ENCODE measurements around the gene OIP5. TPM values are rescaled to one million over a fixed set of nuclear protein-coding genes. Genes with fewer than 3 reads are reported as not detected.

The OIP5 gene
- polyA plus RNA-seq, 1 donor (not counting 4 experiments of a cell fraction or from before 2014, with no cell fraction given): 9.8 TPM

DNA sequence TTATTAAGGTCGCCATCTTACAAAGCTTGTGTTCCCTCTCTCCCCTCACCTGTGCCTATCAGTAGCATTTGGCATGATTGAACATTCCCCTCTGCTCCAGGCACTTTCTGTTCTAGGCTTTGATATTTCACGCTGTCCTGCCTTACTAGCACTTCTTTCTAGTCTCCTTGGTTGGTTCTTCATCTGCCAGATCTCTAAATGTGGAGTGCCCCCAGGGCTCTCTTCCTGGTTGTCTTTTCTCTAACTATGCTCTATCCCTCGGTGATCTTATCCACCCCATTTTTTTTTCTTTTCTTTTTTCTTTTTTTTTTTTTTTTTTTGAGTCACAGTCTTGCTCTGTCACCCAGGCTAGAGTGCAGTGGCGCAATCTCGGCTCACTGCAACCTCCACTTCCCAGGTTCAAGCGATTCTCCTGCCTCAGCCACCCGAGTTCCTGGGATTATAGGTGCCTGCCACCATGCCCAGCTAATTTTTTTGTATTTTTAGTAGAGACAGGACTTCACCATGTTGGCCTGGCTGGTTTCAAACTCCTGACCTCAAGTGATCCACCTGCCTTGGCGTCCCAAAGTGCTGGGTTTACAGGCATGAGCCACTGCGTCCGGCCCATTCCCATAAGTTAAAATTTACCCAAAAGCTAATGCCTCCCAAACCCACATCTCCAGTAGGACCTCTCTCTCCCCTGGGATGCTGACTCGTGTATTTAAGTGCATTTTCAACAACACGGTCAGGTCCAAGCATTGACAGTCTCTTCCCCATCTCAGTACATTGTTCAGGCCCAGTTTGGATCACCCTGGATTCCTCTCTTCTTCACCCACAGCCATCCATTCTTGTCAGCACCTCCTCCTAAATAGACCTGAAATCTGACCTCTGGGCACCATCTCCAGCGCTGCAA, 5.5 kb upstream of the OIP5 start:
- TF ChIP-seq, protein P1, sequence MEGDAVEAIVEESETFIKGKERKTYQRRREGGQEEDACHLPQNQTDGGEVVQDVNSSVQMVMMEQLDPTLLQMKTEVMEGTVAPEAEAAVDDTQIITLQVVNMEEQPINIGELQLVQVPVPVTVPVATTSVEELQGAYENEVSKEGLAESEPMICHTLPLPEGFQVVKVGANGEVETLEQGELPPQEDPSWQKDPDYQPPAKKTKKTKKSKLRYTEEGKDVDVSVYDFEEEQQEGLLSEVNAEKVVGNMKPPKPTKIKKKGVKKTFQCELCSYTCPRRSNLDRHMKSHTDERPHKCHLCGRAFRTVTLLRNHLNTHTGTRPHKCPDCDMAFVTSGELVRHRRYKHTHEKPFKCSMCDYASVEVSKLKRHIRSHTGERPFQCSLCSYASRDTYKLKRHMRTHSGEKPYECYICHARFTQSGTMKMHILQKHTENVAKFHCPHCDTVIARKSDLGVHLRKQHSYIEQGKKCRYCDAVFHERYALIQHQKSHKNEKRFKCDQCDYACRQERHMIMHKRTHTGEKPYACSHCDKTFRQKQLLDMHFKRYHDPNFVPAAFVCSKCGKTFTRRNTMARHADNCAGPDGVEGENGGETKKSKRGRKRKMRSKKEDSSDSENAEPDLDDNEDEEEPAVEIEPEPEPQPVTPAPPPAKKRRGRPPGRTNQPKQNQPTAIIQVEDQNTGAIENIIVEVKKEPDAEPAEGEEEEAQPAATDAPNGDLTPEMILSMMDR (optimal IDR thresholded peaks at IDR 0.05 in 1 of 3, IDR thresholded peaks at IDR 0.05 in 1 of 3, conservative IDR thresholded peaks at IDR 0.05 in 1 of 3; ENCODE audit: extremely low read depth in 1 of 3, insufficient read depth in 2 of 3, low read length in 3 of 3): no peak
- no peak for TF ChIP-seq EZH2 (IDR thresholded peaks at IDR 0.05; ENCODE audit: low read length)
- no peaks in the 10 kb centered on the region for H3K9me1 ChIP-seq (ENCODE audit: control insufficient read depth, extremely low read depth, insufficient read depth, low read length)
- peaks cover 63% of the 10 kb centered on the region for H3K79me2 ChIP-seq (ENCODE audit: control insufficient read depth, insufficient read depth, low read length)
- H3K27me3 ChIP-seq (ENCODE audit: control insufficient read depth, extremely low read depth, insufficient read depth, low read length): no peaks in the 10 kb centered on the region
- peaks cover 16% of the 10 kb centered on the region for H3K4me1 ChIP-seq (ENCODE audit: control insufficient read depth, extremely low read depth, insufficient read depth, low read length)
- H3K9ac ChIP-seq (ENCODE audit: control insufficient read depth, extremely low read depth, insufficient read depth, low read length): peak overlapping the region; percentile 35
- H3K36me3 ChIP-seq (ENCODE audit: control insufficient read depth in 2 of 2, extremely low read depth in 1 of 2, insufficient read depth in 2 of 2, low read length in 2 of 2): peaks cover 0 to 9% of the 10 kb centered on the region in 2 experiments
- peak overlapping the region in 1 of 3 experiments; percentile 37 for H3K4me3 ChIP-seq (ENCODE audit: control insufficient read depth in 2 of 3, extremely low read depth in 1 of 3, insufficient read depth in 2 of 3, low read depth in 1 of 3, low read length in 3 of 3)
- no peaks in the 10 kb centered on the region for H3K9me3 ChIP-seq (ENCODE audit: control insufficient read depth, low read depth, low read length)
- dilution Hi-C loops (cut with MboI; ENCODE audit: extremely low pct_ligation_motif_present, low sequenced_read_pairs): no loop called here
- peak overlapping the region; percentile 37 for H3K27ac ChIP-seq (ENCODE audit: control insufficient read depth, insufficient read depth, low read length)
- H3K4me2 ChIP-seq (ENCODE audit: control insufficient read depth, extremely low read depth, insufficient read depth, low read depth, low read length): peak overlapping the region; percentile 67
- H4K20me1 ChIP-seq (ENCODE audit: control insufficient read depth, extremely low read depth, insufficient read depth, low read length): no peaks in the 10 kb centered on the region
- DNase-seq (ENCODE audit: low read depth, low spot score) (no peak), FAIRE-seq (no peak)
- peak overlapping the region; percentile 6 for H2AFZ ChIP-seq (ENCODE audit: control insufficient read depth, low read length)

DNA sequence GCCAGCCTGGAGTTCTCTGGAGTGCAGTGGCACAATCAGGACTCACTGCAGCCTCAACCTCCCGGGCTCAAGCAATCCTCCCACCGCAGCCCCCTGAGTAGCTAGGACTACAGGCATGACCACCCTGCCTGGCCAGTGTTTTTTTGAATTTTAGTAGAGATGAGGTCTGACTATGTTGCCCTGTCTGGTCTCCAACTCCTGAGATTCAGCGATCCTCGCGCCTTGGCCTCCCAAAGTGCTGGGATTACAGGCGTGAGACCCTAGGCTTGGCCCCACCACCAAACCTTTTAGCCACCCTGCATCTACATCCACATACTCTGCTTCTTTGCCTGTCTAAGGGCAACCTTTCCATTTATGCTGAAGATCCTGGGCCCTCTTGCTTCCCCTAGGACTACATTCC, 4.7 kb upstream of the OIP5 start:
- FAIRE-seq (no peak), DNase-seq (ENCODE audit: low read depth, low spot score) (no peak)
- dilution Hi-C loops (cut with MboI; ENCODE audit: extremely low pct_ligation_motif_present, low sequenced_read_pairs): no loop called here
- H3K4me1 ChIP-seq (ENCODE audit: control insufficient read depth, extremely low read depth, insufficient read depth, low read length): peaks cover 16% of the 10 kb centered on the region
- H3K27me3 ChIP-seq (ENCODE audit: control insufficient read depth, extremely low read depth, insufficient read depth, low read length): no peaks in the 10 kb centered on the region
- peaks cover 63% of the 10 kb centered on the region for H3K79me2 ChIP-seq (ENCODE audit: control insufficient read depth, insufficient read depth, low read length)
- peak overlapping the region; percentile 6 for H2AFZ ChIP-seq (ENCODE audit: control insufficient read depth, low read length)
- H3K4me3 ChIP-seq (ENCODE audit: control insufficient read depth in 2 of 3, extremely low read depth in 1 of 3, insufficient read depth in 2 of 3, low read depth in 1 of 3, low read length in 3 of 3): peak overlapping the region in 1 of 3 experiments; percentile 37
- peak overlapping the region; percentile 37 for H3K27ac ChIP-seq (ENCODE audit: control insufficient read depth, insufficient read depth, low read length)
- peak overlapping the region; percentile 35 for H3K9ac ChIP-seq (ENCODE audit: control insufficient read depth, extremely low read depth, insufficient read depth, low read length)
- no peaks in the 10 kb centered on the region for H3K9me3 ChIP-seq (ENCODE audit: control insufficient read depth, low read depth, low read length)
- peak overlapping the region; percentile 67 for H3K4me2 ChIP-seq (ENCODE audit: control insufficient read depth, extremely low read depth, insufficient read depth, low read depth, low read length)
- H3K9me1 ChIP-seq (ENCODE audit: control insufficient read depth, extremely low read depth, insufficient read depth, low read length): no peaks in the 10 kb centered on the region
- peaks cover 0 to 9% of the 10 kb centered on the region in 2 experiments for H3K36me3 ChIP-seq (ENCODE audit: control insufficient read depth in 2 of 2, extremely low read depth in 1 of 2, insufficient read depth in 2 of 2, low read length in 2 of 2)
- no peaks in the 10 kb centered on the region for H4K20me1 ChIP-seq (ENCODE audit: control insufficient read depth, extremely low read depth, insufficient read depth, low read length)
- TF ChIP-seq EZH2 (IDR thresholded peaks at IDR 0.05; ENCODE audit: low read length): no peak
- TF ChIP-seq, protein P1 (optimal IDR thresholded peaks at IDR 0.05 in 1 of 3, IDR thresholded peaks at IDR 0.05 in 1 of 3, conservative IDR thresholded peaks at IDR 0.05 in 1 of 3; ENCODE audit: extremely low read depth in 1 of 3, insufficient read depth in 2 of 3, low read length in 3 of 3): no peak

All from keratinocyte (primary cell).